HG03565 (cell line): ENCODE data around the gene KIF12.

Experiments
- ATAC-seq: cut with Tn5 transposase; IDR thresholded peaks from one replicate; pipeline ENCODE4 v1.9.1; 2021; ENCODE audit warnings: mild to moderate bottlenecking, moderate library complexity; ENCODE audit not compliant: unreplicated experiment

KIF12 gene

DNA sequence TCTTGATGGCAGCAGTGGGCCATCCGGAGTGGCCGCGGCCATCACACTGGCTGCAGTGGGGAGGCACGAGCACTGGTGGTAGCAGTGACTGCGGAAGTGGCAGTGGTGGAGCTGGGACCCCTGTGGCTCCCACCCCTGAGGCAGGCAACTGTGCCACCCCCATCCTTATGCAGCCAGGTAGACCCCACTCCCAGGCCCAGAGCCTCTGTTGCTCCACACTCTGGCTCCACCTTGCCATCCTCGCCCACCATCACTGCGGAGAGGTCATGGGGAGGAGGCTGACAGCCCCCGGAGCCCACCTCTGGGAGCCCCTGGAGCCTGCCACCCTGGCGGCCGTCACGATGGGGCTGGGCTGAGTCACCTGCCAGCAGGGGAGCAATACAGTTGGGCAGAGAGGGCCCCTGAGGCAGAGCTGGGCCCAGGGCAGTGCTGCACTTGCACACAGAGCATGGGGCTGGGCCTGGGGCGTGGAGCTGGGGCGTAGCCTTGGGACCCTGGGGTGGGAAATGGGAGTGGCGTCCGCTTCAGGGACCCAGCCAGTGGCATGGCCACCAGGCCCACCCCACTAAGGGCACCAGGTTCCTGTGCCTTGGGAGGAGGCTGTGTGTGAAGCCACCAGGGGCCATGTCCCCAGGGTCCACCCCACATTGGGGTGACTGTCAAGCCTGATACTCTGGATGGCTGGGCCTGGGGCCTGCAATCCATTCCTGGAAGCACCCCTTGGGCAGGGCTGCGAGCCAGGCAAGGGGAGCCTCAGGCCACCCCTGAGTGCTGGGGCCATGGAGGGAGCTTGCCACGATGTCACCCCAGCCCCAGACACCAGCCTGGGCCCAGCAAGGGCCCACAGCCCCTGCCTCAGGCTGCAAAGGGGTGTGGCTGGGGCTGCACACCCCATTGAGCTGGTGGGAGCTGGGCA, 28.6 kb downstream of the KIF12 start:
- ATAC-seq: no peak

DNA sequence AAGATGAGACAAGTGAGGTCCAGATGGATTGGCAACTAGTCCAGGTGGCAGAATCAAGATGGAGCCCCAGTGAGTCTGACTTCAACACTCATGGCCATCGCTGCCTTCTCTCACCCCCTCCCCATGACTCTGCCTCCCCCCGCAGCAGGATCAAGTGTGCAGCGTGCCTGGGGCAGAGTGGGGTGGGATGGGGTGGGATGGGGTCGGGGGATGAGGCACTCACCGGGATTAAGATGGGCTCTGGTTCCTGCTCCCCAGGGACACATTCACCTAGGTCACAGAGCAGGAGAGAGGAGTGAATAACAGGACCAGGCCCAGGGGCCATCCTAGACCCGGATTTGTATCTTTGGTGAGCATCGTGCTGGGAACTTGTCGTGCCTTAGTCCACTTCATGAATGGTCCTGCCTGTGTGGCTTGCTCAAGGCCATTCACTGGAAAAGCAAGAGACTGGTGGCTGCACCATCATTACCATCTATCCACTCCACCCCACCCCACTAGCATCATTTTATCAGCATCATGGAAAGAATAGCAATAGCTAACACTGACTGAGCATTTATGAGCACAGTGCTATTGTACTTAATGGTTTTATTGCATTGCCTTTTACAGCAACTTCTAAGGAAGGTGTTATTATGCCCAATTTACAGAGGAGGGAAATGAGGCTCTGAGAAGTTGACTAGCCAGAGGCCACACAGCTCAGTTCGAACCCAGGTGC, 29.5 kb downstream of the KIF12 start:
- no peak for ATAC-seq

DNA sequence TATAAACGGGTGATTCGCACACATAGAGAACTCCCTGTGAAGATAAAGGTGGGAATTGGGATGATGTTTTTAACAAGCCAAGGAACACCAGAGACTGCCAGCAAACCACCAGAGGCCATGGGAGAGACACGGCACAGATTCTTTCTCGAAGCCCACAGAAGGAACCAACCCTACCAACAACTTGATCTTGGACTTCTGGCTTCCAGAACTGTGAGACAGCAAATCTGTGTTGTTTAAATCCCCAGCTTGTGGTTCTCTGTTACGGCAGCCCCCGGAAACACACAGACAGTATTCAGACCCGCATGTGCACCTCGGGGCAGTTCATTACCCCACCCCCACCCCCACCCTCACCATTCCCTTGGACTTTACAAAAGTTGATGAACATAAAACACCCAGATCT, 33.8 kb downstream of the KIF12 start:
- no peak for ATAC-seq

DNA sequence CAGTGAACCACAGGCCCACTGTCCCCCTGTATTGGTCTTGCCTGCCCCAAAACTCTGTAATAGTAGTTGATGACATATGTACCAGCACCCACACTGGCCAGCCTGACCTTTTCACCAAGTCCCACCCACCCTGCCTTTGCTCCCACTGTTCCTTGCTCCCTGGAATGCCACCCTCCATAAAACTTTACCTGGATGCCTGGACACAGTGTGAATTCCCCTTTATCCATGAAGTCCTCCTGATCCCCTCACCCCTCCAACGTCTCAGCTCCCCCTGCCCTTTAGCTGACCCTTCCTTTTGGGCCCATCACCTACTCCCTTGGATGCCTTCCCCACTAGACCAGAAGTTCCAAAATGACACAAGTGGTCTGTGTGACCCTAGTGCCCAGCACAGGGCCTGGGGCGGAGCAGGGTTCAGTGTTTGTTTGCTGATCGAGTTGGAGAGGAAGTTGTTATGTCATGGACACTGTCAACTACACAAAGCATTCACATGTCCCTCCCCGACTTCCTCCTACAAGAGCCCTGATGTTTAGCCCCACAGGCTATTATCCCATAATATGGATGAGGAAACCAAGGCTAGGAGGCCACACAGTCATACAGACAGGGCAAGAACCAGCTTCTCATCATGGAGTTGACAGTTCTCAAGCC, 37.1 kb downstream of the KIF12 start:
- no peak for ATAC-seq

DNA sequence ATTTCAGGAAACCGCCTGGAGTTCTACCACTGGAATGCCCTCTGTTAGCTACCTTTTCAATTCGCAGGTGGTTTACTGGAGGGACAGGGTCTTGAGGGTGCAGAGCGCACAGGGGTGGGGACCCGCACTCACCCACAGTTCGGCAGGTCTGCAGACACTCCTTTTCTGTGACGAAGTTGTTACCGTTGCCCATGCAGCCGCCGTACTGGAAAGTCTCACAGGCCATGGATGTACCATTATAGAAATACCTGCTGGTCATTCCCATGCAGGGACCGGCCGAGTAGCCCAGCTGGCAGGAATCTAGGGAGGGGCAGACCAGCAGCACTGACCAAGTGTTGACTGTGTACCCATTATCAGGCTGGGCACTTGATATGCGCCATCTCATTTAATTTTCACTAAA, 37.8 kb downstream of the KIF12 start:
- no peak for ATAC-seq

DNA sequence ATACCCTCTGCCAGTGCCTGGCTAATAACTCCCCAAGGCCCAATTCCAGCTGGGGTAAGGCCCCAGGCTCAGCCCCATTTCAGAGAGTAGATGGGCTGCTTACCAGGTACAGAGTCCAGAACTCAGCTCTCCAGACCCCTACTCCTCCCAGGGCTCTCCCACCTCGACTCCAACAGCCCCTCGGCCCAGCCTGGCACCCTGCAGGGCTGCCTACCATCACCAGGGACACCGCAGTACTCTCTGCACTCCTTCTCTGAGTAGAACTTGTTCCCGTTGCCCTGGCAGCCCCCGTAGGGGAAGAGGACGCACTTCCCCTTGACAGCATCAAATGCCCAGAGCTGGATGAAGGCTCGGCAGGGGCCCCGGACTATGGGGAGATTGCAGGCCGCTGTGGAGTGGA, 38.4 kb downstream of the KIF12 start:
- no peak for ATAC-seq

DNA sequence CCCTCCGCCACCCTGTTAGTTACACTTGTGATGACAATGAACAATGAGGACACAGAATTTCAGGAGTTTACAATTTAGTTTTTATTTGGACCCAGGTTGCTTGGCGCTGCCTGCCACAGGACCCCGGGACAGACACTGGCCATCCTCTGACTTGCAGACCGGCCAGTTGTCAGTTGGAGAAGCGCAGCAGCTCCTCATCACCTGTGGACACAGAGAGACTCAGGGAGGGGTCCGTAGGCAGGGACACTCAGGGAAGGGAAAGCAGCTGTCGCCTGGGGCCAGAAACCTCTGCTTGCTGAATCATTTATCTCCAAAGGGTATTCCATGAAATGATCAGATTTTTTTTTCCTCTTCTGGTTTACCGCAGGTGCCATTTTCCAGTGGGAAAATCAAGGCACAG, 39.0 kb downstream of the KIF12 start:
- ATAC-seq: no peak

DNA sequence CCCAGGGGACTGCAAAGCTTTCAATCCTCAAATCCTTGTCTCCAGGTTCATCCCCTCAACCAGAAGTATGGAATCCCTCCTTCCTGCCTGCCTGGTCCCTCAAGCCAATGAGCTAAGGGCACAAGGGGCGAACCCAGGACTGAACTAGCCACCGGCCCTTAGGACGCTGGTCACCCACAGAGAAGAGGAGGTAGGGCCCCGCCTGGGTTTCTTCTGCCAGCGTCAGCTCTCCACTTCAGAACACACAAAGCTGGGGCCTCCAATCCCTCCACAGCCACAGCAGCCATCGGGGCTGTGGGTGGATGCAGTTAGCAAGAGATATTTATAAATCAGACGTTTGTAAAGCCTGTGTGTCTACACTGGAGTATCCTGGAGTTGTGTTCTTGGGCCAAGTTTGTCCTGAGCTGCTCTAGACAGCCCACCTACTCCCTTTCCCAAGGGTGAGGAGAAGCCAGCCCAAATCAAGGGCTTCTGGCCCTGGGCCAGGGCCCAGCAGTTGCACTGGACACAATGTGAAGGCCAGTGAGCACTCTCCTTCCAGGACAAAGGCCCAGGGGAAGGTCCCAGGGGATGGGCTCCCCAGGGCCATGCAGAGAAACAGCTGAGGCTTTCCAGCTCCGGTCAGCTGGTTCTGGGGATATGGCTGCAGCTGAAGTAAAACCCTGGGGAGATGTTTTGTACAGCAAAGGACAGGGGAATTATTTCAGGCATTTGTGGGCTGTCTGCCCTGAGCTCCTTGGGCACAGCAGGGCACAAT, 39.9 kb downstream of the KIF12 start:
- no peak for ATAC-seq

DNA sequence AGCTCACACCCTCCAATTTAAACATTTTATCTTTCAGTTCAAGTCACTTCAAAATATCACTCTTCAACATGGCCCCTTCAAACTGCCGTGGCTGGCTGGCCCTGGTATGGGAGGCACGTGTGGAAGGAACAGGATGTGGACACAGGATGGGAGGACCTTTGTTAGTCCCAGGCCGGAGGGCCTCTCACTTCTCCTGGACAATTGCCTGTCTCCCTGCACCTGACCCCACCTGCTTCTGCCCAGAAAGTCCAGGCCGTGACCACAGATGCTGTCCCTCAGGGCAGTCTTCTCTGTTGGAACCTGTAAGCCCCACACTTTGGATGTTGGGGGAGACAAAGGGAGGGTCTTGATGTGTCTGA, 40.4 kb downstream of the KIF12 start:
- ATAC-seq: no peak

DNA sequence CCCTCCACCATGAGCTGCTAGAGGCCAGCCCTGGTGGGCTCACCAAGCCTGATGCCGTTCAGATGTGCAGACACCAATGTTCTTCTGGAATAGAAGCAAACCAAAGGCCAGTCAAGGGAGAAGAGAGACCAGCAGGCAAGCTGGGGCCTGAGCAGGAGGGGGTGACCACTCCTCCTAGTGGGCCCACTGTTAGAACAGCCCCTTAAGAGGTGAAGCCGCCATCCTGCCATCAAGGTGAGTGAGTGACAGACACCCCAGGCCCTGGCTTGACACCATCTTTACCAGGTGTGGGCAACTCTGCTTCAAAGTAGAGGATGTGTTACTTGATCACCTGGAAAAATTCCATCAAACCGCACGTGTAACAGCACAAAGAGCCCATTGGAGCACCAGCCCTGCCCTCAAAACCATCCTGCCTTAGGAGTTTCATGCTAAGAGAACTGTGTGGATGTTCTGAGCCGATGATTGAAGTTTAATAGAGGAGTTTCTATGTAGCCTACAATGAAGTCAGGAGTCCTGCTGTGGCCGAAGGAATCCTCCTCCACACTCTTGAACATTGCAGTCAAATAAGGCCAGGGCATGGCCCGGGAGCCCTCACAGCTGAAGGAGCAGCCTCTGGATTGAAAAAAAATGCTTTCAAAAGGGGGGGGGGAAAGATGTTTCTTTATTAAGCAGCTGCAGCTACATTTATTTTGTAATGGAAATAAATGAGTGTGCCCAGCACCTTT, 41.8 kb downstream of the KIF12 start:
- ATAC-seq: no peak

DNA sequence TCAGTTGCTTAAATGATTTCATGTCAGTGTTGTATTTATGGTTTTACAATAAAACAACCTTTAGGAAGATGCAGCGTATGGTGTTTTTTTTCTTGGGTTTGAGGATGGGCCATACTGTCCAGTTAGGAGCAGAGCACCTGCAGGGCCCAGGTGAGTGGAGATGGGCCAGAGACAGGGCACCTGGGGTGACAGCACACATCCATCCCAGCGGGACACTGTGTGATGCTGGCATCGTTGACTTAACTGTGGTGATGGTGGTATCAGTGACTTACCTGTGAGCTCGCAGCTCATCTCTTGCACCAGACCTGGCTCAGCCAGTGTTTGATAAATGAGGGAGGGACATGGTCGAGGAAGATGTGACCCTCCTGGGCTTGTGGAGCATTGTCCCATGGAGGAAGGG, 42.6 kb downstream of the KIF12 start:
- ATAC-seq: no peak

DNA sequence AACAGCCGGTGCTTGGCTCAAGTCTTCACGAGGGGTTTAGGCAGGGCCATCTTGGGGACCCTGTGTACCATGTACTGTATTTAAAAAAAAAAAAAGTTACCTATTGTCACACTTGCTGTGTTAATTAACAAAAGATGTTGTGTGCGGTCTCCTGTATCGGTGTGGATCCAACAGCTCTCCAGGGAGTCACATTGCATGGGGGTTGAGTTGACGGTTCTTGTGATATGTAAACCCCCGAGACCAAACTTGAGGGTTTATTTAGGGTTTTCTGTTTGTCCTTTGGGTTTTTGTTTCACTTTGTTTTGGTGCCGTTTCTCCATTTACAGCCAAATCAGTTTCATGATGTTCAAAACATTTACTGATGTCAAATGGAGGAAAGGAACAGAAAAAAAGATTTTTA, 43.2 kb downstream of the KIF12 start:
- ATAC-seq: no peak

DNA sequence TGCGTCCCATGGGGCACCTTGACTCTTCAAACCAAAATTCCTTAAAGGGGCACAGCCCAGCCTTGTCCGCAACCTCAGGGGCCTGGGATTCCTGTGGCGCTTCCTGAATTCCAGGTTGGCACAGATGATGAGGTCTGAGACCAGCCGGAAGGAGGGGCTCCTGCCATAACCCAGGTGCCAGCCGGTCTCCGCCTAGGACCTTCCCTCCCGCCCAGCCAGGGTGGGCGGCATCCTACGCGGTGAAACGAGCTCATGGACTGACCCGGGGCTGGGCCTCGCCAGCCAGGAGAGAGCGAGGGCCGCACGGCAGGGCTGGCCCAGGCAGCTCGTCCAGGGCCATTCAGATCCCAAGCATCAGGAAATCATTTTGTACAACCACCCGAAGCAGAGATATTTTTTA, 44.0 kb downstream of the KIF12 start:
- no peak for ATAC-seq

DNA sequence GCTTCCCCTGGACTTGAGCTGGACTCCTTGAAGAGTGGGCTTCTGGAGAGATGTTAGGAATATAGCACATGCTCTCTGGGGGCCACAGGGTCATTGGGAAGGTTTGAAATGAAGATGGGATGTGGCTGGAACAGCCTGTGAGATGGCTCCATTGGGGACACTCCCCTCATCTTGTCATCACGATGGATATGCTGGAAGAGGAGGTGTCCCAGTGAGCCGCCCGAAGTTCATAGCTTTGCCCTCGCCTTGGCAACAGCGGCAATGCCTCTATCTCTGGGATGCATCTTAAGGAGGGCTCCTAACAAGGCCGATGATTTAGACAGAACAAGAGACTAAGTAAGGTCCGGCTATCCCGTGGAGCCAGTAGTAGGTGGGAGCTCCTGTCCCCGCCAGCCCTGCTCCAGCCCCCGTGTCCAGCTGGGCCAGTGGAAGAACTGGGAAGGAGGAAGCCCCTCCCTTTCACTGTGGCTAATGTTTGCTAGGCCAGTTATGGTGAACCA, 44.9 kb downstream of the KIF12 start:
- no peak for ATAC-seq

DNA sequence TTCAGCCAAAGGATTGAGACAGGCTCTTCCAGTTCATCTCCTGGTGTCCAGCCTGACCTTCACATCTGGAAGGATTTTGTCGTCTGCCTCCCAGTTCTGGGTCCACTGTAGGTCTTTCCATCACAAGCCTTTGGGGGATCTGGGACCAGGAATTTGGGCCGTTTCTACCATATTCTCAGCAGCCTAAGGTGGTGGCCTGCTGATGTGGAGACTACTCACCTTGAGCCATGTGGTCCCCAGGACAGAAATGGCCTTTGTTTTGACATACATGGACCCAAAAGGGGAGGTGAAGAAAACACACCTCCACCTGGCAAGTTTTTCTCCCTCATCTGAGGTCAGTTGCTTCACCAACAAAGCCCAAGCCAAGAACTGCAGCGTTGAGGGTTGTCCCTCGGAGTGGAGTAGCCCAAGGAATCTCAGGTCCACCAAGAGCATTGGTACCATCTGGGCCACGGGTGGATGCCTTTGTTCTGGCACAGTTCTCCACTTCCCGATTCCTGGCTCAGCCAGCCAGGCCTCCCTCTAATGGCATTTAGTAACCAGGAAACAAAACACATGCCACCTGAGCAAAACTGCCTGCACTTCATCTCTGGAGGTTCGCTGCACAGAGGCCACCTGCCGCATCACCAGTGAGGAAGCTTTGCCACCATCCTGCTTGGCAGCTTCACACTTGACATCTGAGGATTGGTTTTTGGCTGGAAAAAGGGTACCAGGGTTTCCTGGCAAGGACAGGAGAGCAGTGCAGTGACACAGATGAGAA, 45.7 kb downstream of the KIF12 start:
- no peak for ATAC-seq

DNA sequence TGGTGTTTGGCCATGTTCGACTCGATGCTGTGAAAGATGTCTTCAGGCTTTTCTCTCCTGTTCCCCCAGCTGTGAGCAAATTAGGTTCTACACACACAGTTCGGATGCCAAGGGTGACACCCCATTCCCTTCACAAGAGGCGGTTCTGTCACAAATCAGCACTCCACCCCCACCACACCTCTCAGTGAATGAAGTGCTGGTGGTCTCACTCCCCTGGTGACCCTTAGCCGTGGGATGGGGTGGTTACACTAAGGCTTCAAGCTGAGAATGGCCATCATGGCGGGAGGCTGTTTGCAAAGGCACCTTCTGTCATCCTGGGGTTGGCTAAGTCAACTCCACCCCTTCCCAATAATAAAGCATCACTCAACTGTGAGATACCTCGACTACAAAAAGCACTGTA, 47.4 kb downstream of the KIF12 start:
- ATAC-seq: no peak

DNA sequence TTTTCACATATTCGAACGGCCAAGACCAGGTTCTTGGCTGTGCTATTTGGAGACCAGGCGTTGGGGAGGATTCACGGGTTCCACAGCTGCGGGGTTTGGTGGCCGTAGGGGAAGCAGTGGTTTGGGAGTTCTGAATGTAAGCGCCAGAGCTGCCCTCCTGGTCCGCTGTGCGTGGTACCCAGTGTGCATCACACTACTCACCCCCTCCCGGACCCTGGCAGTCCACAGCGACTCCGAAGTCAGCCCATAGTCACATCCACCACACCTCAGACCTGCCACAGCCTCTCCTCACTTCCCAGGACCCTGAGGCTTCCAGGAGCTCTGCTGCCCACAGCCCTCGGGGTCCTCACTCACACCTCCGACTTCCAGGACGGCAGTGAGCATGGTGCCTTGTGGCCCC, 47.8 kb downstream of the KIF12 start:
- ATAC-seq: no peak

DNA sequence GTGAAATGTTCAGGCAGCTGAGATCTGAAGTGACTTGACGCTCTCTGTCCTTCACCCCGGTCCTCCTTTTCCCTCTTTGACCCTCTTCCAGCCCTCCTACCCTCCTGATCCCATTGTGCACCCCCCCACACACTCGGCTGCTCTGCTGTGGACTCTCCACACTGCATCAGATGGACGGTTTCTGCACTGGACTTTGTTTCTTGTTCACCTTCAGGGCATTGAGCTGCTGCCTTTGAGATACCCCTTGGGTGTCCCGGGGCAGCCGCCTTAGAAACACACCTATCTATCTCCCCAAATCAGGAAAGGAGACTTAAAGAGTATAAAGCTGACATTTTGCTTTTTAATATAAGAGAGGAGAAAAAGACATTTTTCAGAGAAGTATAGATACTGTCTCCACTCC, 48.4 kb downstream of the KIF12 start:
- no peak for ATAC-seq

DNA sequence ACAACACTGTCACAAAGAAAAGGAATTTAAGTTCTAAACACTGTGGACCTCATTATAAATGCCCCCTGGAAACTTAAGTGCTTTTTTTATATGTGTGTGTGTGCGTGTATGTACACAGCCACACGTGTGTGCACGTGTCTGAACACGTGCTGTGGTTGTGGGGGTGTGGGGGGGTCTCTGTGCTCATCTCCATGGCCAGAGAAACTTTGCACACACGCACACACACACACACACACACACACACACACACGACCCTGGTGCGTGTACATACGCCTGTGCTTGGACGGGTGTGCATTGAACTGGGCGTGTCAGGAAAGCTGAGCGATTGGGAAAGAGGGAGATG, 48.9 kb downstream of the KIF12 start:
- no peak for ATAC-seq
